ENCODE measurements around the gene RNPEP. TPM values are rescaled to one million over a fixed set of nuclear protein-coding genes. Genes with fewer than 3 reads are reported as not detected.
A peak's percentile ranks its signal among the peaks of the same experiment; 100 is the strongest.
"Not testable (repeated sequence)": the region's sequence is repeated elsewhere in the genome, so short reads cannot be mapped to it uniquely, and the experiment has no call there.

Gene RNPEP
- total RNA-seq, 1 experiment from 2014 or later = 99.8 TPM

- TF ChIP-seq POLR2AphosphoS5 (IDR thresholded peaks at IDR 0.05; ENCODE audit: low read depth, low read length) (no peak), SIN3A (IDR thresholded peaks at IDR 0.05; ENCODE audit: borderline replicate concordance, insufficient read depth, low read depth, low read length) (no peak; the same call in 1 of the 2 replicates), CTCF (IDR thresholded peaks at IDR 0.05) (no peak), TCF7L2 (IDR thresholded peaks at IDR 0.05; ENCODE audit: low read depth, low read length) (no peak), REST (IDR thresholded peaks at IDR 0.05; ENCODE audit: insufficient read depth in 1 of 2, low read depth in 2 of 2, low read length in 1 of 2) (no peak)
- in situ Hi-C loops (cut with HindIII; ENCODE audit: low pct_unique_long_range_greater_than_20kb, low sequenced_read_pairs) (no loop called here), intact Hi-C loops (cut with micrococcal nuclease; ENCODE audit: unreplicated experiment) (no loop called here)
- ChIA-PET POLR2A (interaction anchor here (0.7 kb wide), 1 partner anchor 60 kb away, joined by 3 read pairs; no protein-coding TSS in a partner anchor), CTCF (no interaction called here)
- H3K36me3 ChIP-seq (ENCODE audit: control insufficient read depth, insufficient read depth, low read length) = peaks cover 23% of the 10 kb centered on the region
- H3K9me3 ChIP-seq (ENCODE audit: control insufficient read depth, insufficient read depth, low read depth, low read length) = no peaks in the 10 kb centered on the region
- H3K4me1 ChIP-seq (ENCODE audit: control insufficient read depth, insufficient read depth, low read length) = peaks cover 4% of the 10 kb centered on the region
- H3K27me3 ChIP-seq (ENCODE audit: control insufficient read depth, insufficient read depth, low read length) = no peaks in the 10 kb centered on the region
- DNase-seq (ENCODE audit: low read depth, low spot score) (no peak), ATAC-seq (peak; percentile 66)
- no TSS peak for BruUV-seq (replicated peaks)
- H3K27ac ChIP-seq (ENCODE audit: low read length) = peak overlapping the region; percentile 97
- peak overlapping the region; percentile 97 to 99 for H3K4me3 ChIP-seq (ENCODE audit: low read depth in 2 of 2, low read length in 2 of 2)
Measured at GRCh38 chr1:201955729-201956143, 26.7 kb upstream of the RNPEP start.

- H3K4me1 ChIP-seq (ENCODE audit: control insufficient read depth, insufficient read depth, low read length) = peaks cover 4% of the 10 kb centered on the region
- H3K9me3 ChIP-seq (ENCODE audit: control insufficient read depth, insufficient read depth, low read depth, low read length) = no peaks in the 10 kb centered on the region
- no peak overlapping the region for H3K27ac ChIP-seq (ENCODE audit: low read length)
- ChIA-PET CTCF (no interaction called here), POLR2A (interaction anchor here (0.7 kb wide), 1 partner anchor 73 kb away, joined by 4 read pairs; no protein-coding TSS in a partner anchor)
- TF ChIP-seq POLR2AphosphoS5 (IDR thresholded peaks at IDR 0.05; ENCODE audit: low read depth, low read length) (no peak), TCF7L2 (IDR thresholded peaks at IDR 0.05; ENCODE audit: low read depth, low read length) (no peak), CTCF (IDR thresholded peaks at IDR 0.05) (no peak), SIN3A (IDR thresholded peaks at IDR 0.05; ENCODE audit: borderline replicate concordance, insufficient read depth, low read depth, low read length) (no peak), REST (IDR thresholded peaks at IDR 0.05; ENCODE audit: insufficient read depth in 1 of 2, low read depth in 2 of 2, low read length in 1 of 2) (no peak)
- ATAC-seq = no peak
- BruUV-seq (replicated peaks) = no TSS peak
- H3K27me3 ChIP-seq (ENCODE audit: control insufficient read depth, insufficient read depth, low read length) = no peaks in the 10 kb centered on the region
- H3K36me3 ChIP-seq (ENCODE audit: control insufficient read depth, insufficient read depth, low read length) = peaks cover 23% of the 10 kb centered on the region
- no peak for DNase-seq (ENCODE audit: low read depth, low spot score)
- intact Hi-C loops (cut with micrococcal nuclease; ENCODE audit: unreplicated experiment) = no loop called here
- no peak overlapping the region for H3K4me3 ChIP-seq (ENCODE audit: low read depth in 2 of 2, low read length in 2 of 2)
- in situ Hi-C loops (cut with HindIII; ENCODE audit: low pct_unique_long_range_greater_than_20kb, low sequenced_read_pairs) = no loop called here
Measured at GRCh38 chr1:201958348-201958747, 24.1 kb upstream of the RNPEP start.

- POLR2A ChIA-PET; CTCF ChIA-PET; H3K27me3 ChIP-seq (ENCODE audit: control insufficient read depth, insufficient read depth, low read length); DNase-seq (ENCODE audit: low read depth, low spot score); H3K4me1 ChIP-seq (ENCODE audit: control insufficient read depth, insufficient read depth, low read length); H3K27ac ChIP-seq (ENCODE audit: low read length); intact Hi-C loops (cut with micrococcal nuclease; ENCODE audit: unreplicated experiment); H3K4me3 ChIP-seq (ENCODE audit: low read depth in 2 of 2, low read length in 2 of 2); in situ Hi-C loops (cut with HindIII; ENCODE audit: low pct_unique_long_range_greater_than_20kb, low sequenced_read_pairs); ATAC-seq; H3K9me3 ChIP-seq (ENCODE audit: control insufficient read depth, insufficient read depth, low read depth, low read length); BruUV-seq (replicated peaks): not testable (repeated sequence)
- peaks cover 22% of the 10 kb centered on the region for H3K36me3 ChIP-seq (ENCODE audit: control insufficient read depth, insufficient read depth, low read length)
Measured at GRCh38 chr1:201962382-201962781, 20.1 kb upstream of the RNPEP start.

Measured in Panc1 (cell line).